HG02981 (cell line): Measurements from ENCODE around the gene HNRNPU.
"Not testable (repeated sequence)": the region's sequence is repeated elsewhere in the genome, so short reads cannot be mapped to it uniquely, and the experiment has no call there.

ENCODE experiments used
- ATAC-seq: cut with Tn5 transposase; IDR thresholded peaks from one replicate; pipeline ENCODE4 v1.9.1; 2021; ENCODE audit warnings: mild to moderate bottlenecking, moderate library complexity; ENCODE audit not compliant: unreplicated experiment

Gene HNRNPU

GRCh38 chr1:244843148-244843978, 21.0 kb downstream of the HNRNPU start:
- ATAC-seq = no peak

GRCh38 chr1:244841273-244841927, 22.9 kb downstream of the HNRNPU start:
- ATAC-seq = no peak

- no peak for ATAC-seq
Measured at GRCh38 chr1:244840219-244840794, 24.0 kb downstream of the HNRNPU start.

GRCh38 chr1:244839656-244840055, 24.7 kb downstream of the HNRNPU start:
- no peak for ATAC-seq

- no peak for ATAC-seq
Measured at GRCh38 chr1:244837597-244838258, 26.6 kb downstream of the HNRNPU start.

- ATAC-seq = no peak
Measured at GRCh38 chr1:244836584-244836983, 27.8 kb downstream of the HNRNPU start.

- ATAC-seq = no peak
Measured at GRCh38 chr1:244836135-244836521, 28.2 kb downstream of the HNRNPU start.

- peak; percentile 66 for ATAC-seq
Measured at GRCh38 chr1:244835276-244836134, 28.8 kb downstream of the HNRNPU start, which contains the start of gene COX20. TSS of gene COX20 (plus strand) at chr1:244835658. CDS start at chr1:244835715, 57 bp downstream.

- peak; percentile 63 for ATAC-seq
Measured at GRCh38 chr1:244834543-244835275, 29.6 kb downstream of the HNRNPU start.

- no peak for ATAC-seq
Measured at GRCh38 chr1:244833734-244834542, 30.4 kb downstream of the HNRNPU start.

- ATAC-seq = not testable (repeated sequence)
Measured at GRCh38 chr1:244833260-244833659, 31.1 kb downstream of the HNRNPU start.

- ATAC-seq = no peak
Measured at GRCh38 chr1:244830639-244831038, 33.7 kb downstream of the HNRNPU start.

- no peak for ATAC-seq
Measured at GRCh38 chr1:244826712-244827111, 37.6 kb downstream of the HNRNPU start.

GRCh38 chr1:244822878-244823277, 41.5 kb downstream of the HNRNPU start:
- no peak for ATAC-seq

- ATAC-seq = no peak
Measured at GRCh38 chr1:244821134-244821533, 43.2 kb downstream of the HNRNPU start.

- ATAC-seq = no peak
Measured at GRCh38 chr1:244820131-244820530, 44.2 kb downstream of the HNRNPU start.

- ATAC-seq = no peak
Measured at GRCh38 chr1:244817415-244817894, 46.9 kb downstream of the HNRNPU start.

- ATAC-seq = no peak
Measured at GRCh38 chr1:244815600-244816099, 48.7 kb downstream of the HNRNPU start.
